Left ventricle myocardium inferior (tissue), 1 donor: ENCODE data around the gene PIGU. TPM values are rescaled to one million over a fixed set of nuclear protein-coding genes. Genes with fewer than 3 reads are reported as not detected.

Experiments
- DNase-seq: peaks from one replicate; pipeline ENCODE4 v3.0.0-alpha.2; 2020
- H3K27ac ChIP-seq: fragments of 200-600 bp; replicated peaks from 2 replicates; pipeline ENCODE4 v1.8.0; 2021
- H3K27me3 ChIP-seq: fragments of 200-600 bp; 2 replicates; pipeline ENCODE4 v1.8.0; 2021; ENCODE audit warnings: low read depth
- H3K36me3 ChIP-seq: fragments of 200-600 bp; 2 replicates; pipeline ENCODE4 v1.8.0; 2021
- H3K4me1 ChIP-seq: fragments of 200-600 bp; 2 replicates; pipeline ENCODE4 v1.8.0; 2021
- H3K4me3 ChIP-seq: fragments of 200-600 bp; 2 replicates; pipeline ENCODE4 v1.8.0; 2021; ENCODE audit warnings: mild to moderate bottlenecking, moderate library complexity
- H3K9me3 ChIP-seq: fragments of 200-600 bp; replicated peaks from 2 replicates; pipeline ENCODE4 v1.8.0; 2021
- intact Hi-C: fragments of 100-400 bp; cut with micrococcal nuclease; formaldehyde crosslinking; loops from one replicate; pipeline ENCODE4 v1.11.0; 2022
- total RNA-seq: library from RNA; stranded (reverse); fragmentation: NEBNext Ultra II Directional; extraction: Animal tissue kit (Norgen Biotek cat#: 25700); gene quantifications from one replicate; pipeline ENCODE4 v1.2.1, GENCODE V29; 2021
- TF ChIP-seq, protein P1 (sequence below): fragments of 200-600 bp; IDR thresholded peaks from 2 replicates; pipeline ENCODE4 v1.8.0; 2021; ENCODE audit warnings: antibody characterized with exemption, mild to moderate bottlenecking, borderline replicate concordance
- donor health status: DM: no; HTN: yes; CAD: no; lungs with severe emphysema.

PIGU gene
- total RNA-seq, 1 donor from 2014 or later, result 13.7 TPM

GRCh38 chr20:34585019-34585418 is 91.9 kb downstream of the PIGU start:
- intact Hi-C loops, result no loop called here
- no peak for DNase-seq
- TF ChIP-seq, protein P1, sequence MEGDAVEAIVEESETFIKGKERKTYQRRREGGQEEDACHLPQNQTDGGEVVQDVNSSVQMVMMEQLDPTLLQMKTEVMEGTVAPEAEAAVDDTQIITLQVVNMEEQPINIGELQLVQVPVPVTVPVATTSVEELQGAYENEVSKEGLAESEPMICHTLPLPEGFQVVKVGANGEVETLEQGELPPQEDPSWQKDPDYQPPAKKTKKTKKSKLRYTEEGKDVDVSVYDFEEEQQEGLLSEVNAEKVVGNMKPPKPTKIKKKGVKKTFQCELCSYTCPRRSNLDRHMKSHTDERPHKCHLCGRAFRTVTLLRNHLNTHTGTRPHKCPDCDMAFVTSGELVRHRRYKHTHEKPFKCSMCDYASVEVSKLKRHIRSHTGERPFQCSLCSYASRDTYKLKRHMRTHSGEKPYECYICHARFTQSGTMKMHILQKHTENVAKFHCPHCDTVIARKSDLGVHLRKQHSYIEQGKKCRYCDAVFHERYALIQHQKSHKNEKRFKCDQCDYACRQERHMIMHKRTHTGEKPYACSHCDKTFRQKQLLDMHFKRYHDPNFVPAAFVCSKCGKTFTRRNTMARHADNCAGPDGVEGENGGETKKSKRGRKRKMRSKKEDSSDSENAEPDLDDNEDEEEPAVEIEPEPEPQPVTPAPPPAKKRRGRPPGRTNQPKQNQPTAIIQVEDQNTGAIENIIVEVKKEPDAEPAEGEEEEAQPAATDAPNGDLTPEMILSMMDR, result no peak
- peaks cover 15% of the 10 kb centered on the region for H3K36me3 ChIP-seq
- peaks cover 53% of the 10 kb centered on the region for H3K4me1 ChIP-seq
- no peaks in the 10 kb centered on the region for H3K9me3 ChIP-seq
- no peaks in the 10 kb centered on the region for H3K27me3 ChIP-seq
- H3K4me3 ChIP-seq, result no peak overlapping the region
- no peak overlapping the region for H3K27ac ChIP-seq

GRCh38 chr20:34583544-34583943 is 93.3 kb downstream of the PIGU start:
- H3K4me3 ChIP-seq, result no peak overlapping the region
- peak; percentile 39 for DNase-seq
- no peaks in the 10 kb centered on the region for H3K27me3 ChIP-seq
- peak overlapping the region; percentile 94 for H3K27ac ChIP-seq
- peaks cover 15% of the 10 kb centered on the region for H3K36me3 ChIP-seq
- peaks cover 67% of the 10 kb centered on the region for H3K4me1 ChIP-seq
- TF ChIP-seq, protein P1, result no peak
- H3K9me3 ChIP-seq, result no peaks in the 10 kb centered on the region
- intact Hi-C loops, result no loop called here

- H3K4me3 ChIP-seq, result no peak overlapping the region
- H3K27me3 ChIP-seq, result no peaks in the 10 kb centered on the region
- peak overlapping the region; percentile 94 for H3K27ac ChIP-seq
- no peak for DNase-seq
- H3K4me1 ChIP-seq, result peaks cover 69% of the 10 kb centered on the region
- H3K36me3 ChIP-seq, result peaks cover 15% of the 10 kb centered on the region
- intact Hi-C loops, result no loop called here
- TF ChIP-seq, protein P1, result no peak
- H3K9me3 ChIP-seq, result no peaks in the 10 kb centered on the region
Observed at GRCh38 chr20:34582911-34583310, 94.0 kb downstream of the PIGU start.

DNA sequence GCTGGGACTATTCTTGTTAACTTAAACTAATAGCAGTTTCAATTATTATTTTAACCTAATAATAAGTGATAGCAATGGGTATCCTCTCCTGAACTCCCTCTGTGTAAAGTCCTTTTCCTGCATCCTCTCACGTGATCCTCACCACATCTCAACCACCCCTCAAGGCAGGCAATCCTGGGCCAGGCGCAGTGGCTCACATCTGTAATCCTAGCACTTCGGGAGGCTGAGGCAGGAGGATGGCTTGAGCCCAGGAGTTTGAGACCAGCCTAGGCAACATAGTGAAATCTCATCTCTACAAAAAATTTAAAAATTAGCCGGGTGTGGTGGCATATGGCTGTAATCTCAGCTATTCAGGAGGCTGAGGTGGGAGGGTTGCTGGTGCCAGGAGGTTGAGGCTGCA is 94.7 kb downstream of the PIGU start:
- intact Hi-C loops, result no loop called here
- H3K36me3 ChIP-seq, result peaks cover 12% of the 10 kb centered on the region

GRCh38 chr20:34581341-34582184 is 95.3 kb downstream of the PIGU start:
- H3K27me3 ChIP-seq, result no peaks in the 10 kb centered on the region
- intact Hi-C loops, result no loop called here

More for the DNA sequence above, 94.7 kb downstream of the PIGU start:
- DNase-seq, result no peak
- TF ChIP-seq, protein P1, result no peak
- Histone ChIP-seq H3K9me3 (no peaks in the 10 kb centered on the region), H3K27ac (peak overlapping the region; percentile 94), H3K27me3 (no peaks in the 10 kb centered on the region), H3K4me3 (no peak overlapping the region), H3K4me1 (peaks cover 75% of the 10 kb centered on the region)

More at GRCh38 chr20:34581341-34582184, 95.3 kb downstream of the PIGU start:
- Histone ChIP-seq H3K4me3 (no peak overlapping the region), H3K36me3 (peaks cover 6% of the 10 kb centered on the region), H3K9me3 (no peaks in the 10 kb centered on the region), H3K4me1 (peaks cover 69% of the 10 kb centered on the region), H3K27ac (peak overlapping the region; percentile 94)
- DNase-seq, result peak; percentile 42
- TF ChIP-seq, protein P1, result no peak
